SK-N-SH (cell line): Measurements from ENCODE around the gene CNTN4. TPM values are rescaled to one million over a fixed set of nuclear protein-coding genes. Genes with fewer than 3 reads are reported as not detected.

Experiments used
- CTCF ChIA-PET: fragments of 300-600, 350-600 bp; formaldehyde crosslinking; extraction: SDS; loops from one replicate; lab custom pipeline; 2021; lab: Yijun Ruan, JAX
- POLR2A ChIA-PET: fragments of 350-600 bp; sonication (Branson Sonifier 250); formaldehyde crosslinking; extraction: SDS; loops from one replicate; lab custom pipeline; 2020; ENCODE audit warnings: antibody characterized with exemption, inconsistent platforms; lab: Yijun Ruan, JAX
- DNase-seq: peaks from one replicate; pipeline ENCODE4 v3.0.0; 2012
- H2AFZ ChIP-seq: fragments of 200-600 bp; sonication (generic); 2 replicates; pipeline ENCODE4 v1.8.1; 2016; ENCODE audit warnings: antibody characterized with exemption, mild to moderate bottlenecking, low read depth
- H3F3A ChIP-seq: fragments of 200-600 bp; sonication (generic); replicated peaks from 2 replicates; pipeline ENCODE3; 2016; ENCODE audit warnings: antibody characterized with exemption, mild to moderate bottlenecking; ENCODE audit not compliant: insufficient read depth
- H3K27ac ChIP-seq, 2 experiments: fragments of 200-500 bp in 1 of 2; fragments of 200-600 bp in 1 of 2; sonication (Bioruptor generic) in 1 of 2; sonication (generic), shearing (Covaris generic) in 1 of 2; 2 replicates each; pipeline versions ENCODE4 v1.5.1 to v1.6.1; 2014 to 2016; ENCODE audit warnings: low read depth in 2 of 2, inconsistent platforms in 1 of 2, low read length in 1 of 2, mild to moderate bottlenecking in 1 of 2, mixed read lengths in 1 of 2
- H3K27me3 ChIP-seq: fragments of 200-600 bp; sonication (generic), shearing (Covaris generic); 2 replicates; pipeline ENCODE4 v1.6.1; 2016; ENCODE audit warnings: mixed run types; ENCODE audit not compliant: insufficient read depth
- H3K36me3 ChIP-seq, 2 experiments: fragments of 200-500 bp in 1 of 2; fragments of 200-600 bp in 1 of 2; sonication (Bioruptor generic) in 1 of 2; sonication (generic) in 1 of 2; replicated peaks in 1 of 2; 2 replicates each; pipeline versions ENCODE3 to v1.5.1; 2014 to 2016; ENCODE audit warnings: low read length in 1 of 2, mild to moderate bottlenecking in 1 of 2; ENCODE audit not compliant: insufficient read depth in 2 of 2, control insufficient read depth in 1 of 2
- H3K4me1 ChIP-seq, 2 experiments: fragments of 200-500 bp in 1 of 2; fragments of 200-600 bp in 1 of 2; sonication (Bioruptor generic) in 1 of 2; sonication (generic), shearing (Covaris generic) in 1 of 2; 2 replicates each; pipeline versions ENCODE4 v1.5.1 to v1.6.1; 2014 to 2016; ENCODE audit warnings: low read depth in 1 of 2, low read length in 1 of 2, mixed run types in 1 of 2; ENCODE audit not compliant: insufficient read depth in 2 of 2, control insufficient read depth in 1 of 2
- H3K4me2 ChIP-seq: fragments of 200-600 bp; sonication (generic), shearing (Covaris generic); 2 replicates; pipeline ENCODE4 v1.6.1; 2017; ENCODE audit warnings: mixed run types
- H3K4me3 ChIP-seq, 2 experiments: fragments of 200-500 bp in 1 of 2; fragments of 200-600 bp in 1 of 2; sonication (Bioruptor generic) in 1 of 2; sonication (generic), shearing (Covaris generic) in 1 of 2; 2 replicates each; pipeline versions ENCODE4 v1.5.1 to v1.8.1; 2014 to 2016; ENCODE audit warnings: low read depth in 2 of 2, inconsistent platforms in 1 of 2, low read length in 1 of 2, mild to moderate bottlenecking in 1 of 2, mixed read lengths in 1 of 2, moderate library complexity in 1 of 2
- H3K79me2 ChIP-seq: fragments of 200-600 bp; sonication (generic); 2 replicates; pipeline ENCODE4 v1.8.1; 2017; ENCODE audit warnings: mild to moderate bottlenecking; ENCODE audit not compliant: insufficient read depth
- H3K9ac ChIP-seq: fragments of 200-600 bp; sonication (generic); 2 replicates; pipeline ENCODE4 v1.6.1; 2017; ENCODE audit warnings: mixed run types
- H3K9me2 ChIP-seq: fragments of 200-600 bp; sonication (generic); 2 replicates; pipeline ENCODE4 v1.6.1; 2017; ENCODE audit warnings: mixed run types
- H3K9me3 ChIP-seq: fragments of 200-600 bp; sonication (generic); 2 replicates; pipeline ENCODE4 v1.6.1; 2017; ENCODE audit warnings: mixed run types, mild to moderate bottlenecking, moderate library complexity
- H4K20me1 ChIP-seq: fragments of 200-600 bp; sonication (generic); 2 replicates; pipeline ENCODE4 v1.6.1; 2017; ENCODE audit warnings: mild to moderate bottlenecking, mixed run types; ENCODE audit not compliant: insufficient read depth
- EP300 ChIP-seq, 2 experiments: IDR thresholded peaks; 2 replicates each; pipeline versions ENCODE4 v1.4.0 to v1.6.1; 2012; ENCODE audit warnings: borderline replicate concordance in 1 of 2, low read depth in 1 of 2, low read length in 1 of 2
- FOSL2 ChIP-seq: IDR thresholded peaks from 2 replicates; pipeline ENCODE4 v1.4.0; 2012; ENCODE audit warnings: low read depth, mild to moderate bottlenecking, moderate library complexity, borderline replicate concordance
- FOXJ3 ChIP-seq: sonication (generic); formaldehyde crosslinking; IDR thresholded peaks from 2 replicates; pipeline ENCODE4 v1.5.1; 2020; ENCODE audit warnings: mild to moderate bottlenecking, missing genetic modification reagents
- FOXM1 ChIP-seq: IDR thresholded peaks from 2 replicates; pipeline ENCODE4 v1.4.0; 2012; ENCODE audit warnings: low read depth, mild to moderate bottlenecking
- GABPA ChIP-seq: IDR thresholded peaks from 2 replicates; pipeline ENCODE4 v1.4.0; 2012; ENCODE audit warnings: low read depth, mild to moderate bottlenecking
- MXI1 ChIP-seq: IDR thresholded peaks from 2 replicates; pipeline ENCODE4 v1.6.1; 2012; ENCODE audit warnings: mild to moderate bottlenecking, low read depth, low read length, improper control_type of control experiment
- NFIC ChIP-seq: IDR thresholded peaks from 2 replicates; pipeline ENCODE4 v1.4.0; 2012; ENCODE audit warnings: borderline replicate concordance
- NRF1 ChIP-seq: IDR thresholded peaks from 2 replicates; pipeline ENCODE4 v1.6.1; 2012; ENCODE audit warnings: low read depth, mild to moderate bottlenecking, low read length
- RAD21 ChIP-seq: IDR thresholded peaks from 2 replicates; pipeline ENCODE4 v1.6.1; 2012; ENCODE audit warnings: mild to moderate bottlenecking, low read length
- RCOR1 ChIP-seq: fragments of 150-350 bp; IDR thresholded peaks from 2 replicates; pipeline ENCODE4 v1.6.1; 2017; ENCODE audit warnings: antibody characterized with exemption, low read length
- RXRA ChIP-seq: IDR thresholded peaks from 2 replicates; pipeline ENCODE4 v1.4.0; 2012; ENCODE audit warnings: low read depth, mild to moderate bottlenecking, borderline replicate concordance
- SIN3A ChIP-seq: IDR thresholded peaks from 2 replicates; pipeline ENCODE4 v1.6.1; 2012; ENCODE audit warnings: low read depth, mild to moderate bottlenecking, low read length, moderate library complexity, borderline replicate concordance
- SMC3 ChIP-seq: IDR thresholded peaks from 2 replicates; pipeline ENCODE4 v1.6.1; 2012; ENCODE audit warnings: low read depth, low read length, improper control_type of control experiment
- TAF1 ChIP-seq: IDR thresholded peaks from 2 replicates; pipeline ENCODE4 v1.6.1; 2012; ENCODE audit warnings: low read depth, mild to moderate bottlenecking, low read length, moderate library complexity, borderline replicate concordance
- TCF12 ChIP-seq: IDR thresholded peaks from 2 replicates; pipeline ENCODE4 v1.4.0; 2012
- TEAD4 ChIP-seq: IDR thresholded peaks from 2 replicates; pipeline ENCODE4 v1.4.0; 2012; ENCODE audit warnings: mild to moderate bottlenecking, borderline replicate concordance; ENCODE audit not compliant: insufficient read depth
- WGBS: methylation state at CpG from one replicate; pipeline ENCODE4 v1.1.6; 2017; ENCODE audit warnings: low lambda C conversion rate; 5-methylcytosine and 5-hydroxymethylcytosine counted together
- polyA plus RNA-seq, 3 experiments: library from polyadenylated mRNA; depleted of rRNA; stranded (reverse); fragments of >200 nt; gene quantifications; 2 replicates each; pipeline ENCODE4 v1.2.3, GENCODE V29; 2012
- TF ChIP-seq, protein P1 (sequence below): IDR thresholded peaks from 2 replicates; pipeline ENCODE4 v1.6.1; 2012; ENCODE audit warnings: mild to moderate bottlenecking, low read depth, low read length, moderate library complexity
- TF ChIP-seq, protein P2 (sequence below): fragments of 200-600 bp; sonication (generic); IDR thresholded peaks from 2 replicates; pipeline ENCODE4 v1.6.1; 2017; ENCODE audit warnings: antibody characterized with exemption, mild to moderate bottlenecking, moderate library complexity
- TF ChIP-seq, protein P3 (sequence below): IDR thresholded peaks from 2 replicates; pipeline ENCODE4 v1.4.0; 2012; ENCODE audit warnings: low read depth, borderline replicate concordance

Gene CNTN4
- polyA plus RNA-seq, 1 of the 3 experiments (the other 2 are of a cell fraction), result 0.12 TPM

DNA sequence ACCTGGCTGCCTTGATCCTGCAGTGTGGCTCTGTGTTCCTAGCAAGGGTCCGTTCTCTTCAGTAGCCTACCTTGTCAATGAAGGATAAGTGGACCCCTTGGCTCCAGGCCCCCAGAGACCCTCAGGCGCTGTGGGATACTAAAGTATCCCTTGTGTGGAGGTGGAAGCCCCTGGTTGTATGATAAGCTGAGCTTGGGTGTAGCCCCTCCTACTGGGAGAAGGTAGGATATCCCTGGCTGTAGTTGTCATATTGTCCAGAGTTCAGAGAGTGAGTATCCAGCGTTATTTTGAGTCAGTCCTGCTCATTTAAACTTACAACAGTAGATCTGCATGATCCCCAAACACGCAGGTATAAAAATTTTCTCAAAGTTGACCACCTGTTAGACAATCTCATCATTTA, 496.8 kb downstream of the CNTN4 start (continued):
- TF ChIP-seq RCOR1 (no peak), GABPA (no peak), SMC3 (no peak), EP300 (IDR thresholded peaks at IDR 0.05; ENCODE audit: borderline replicate concordance in 1 of 2, low read depth in 1 of 2, low read length in 1 of 2) (no peak), FOSL2 (no peak)

DNA sequence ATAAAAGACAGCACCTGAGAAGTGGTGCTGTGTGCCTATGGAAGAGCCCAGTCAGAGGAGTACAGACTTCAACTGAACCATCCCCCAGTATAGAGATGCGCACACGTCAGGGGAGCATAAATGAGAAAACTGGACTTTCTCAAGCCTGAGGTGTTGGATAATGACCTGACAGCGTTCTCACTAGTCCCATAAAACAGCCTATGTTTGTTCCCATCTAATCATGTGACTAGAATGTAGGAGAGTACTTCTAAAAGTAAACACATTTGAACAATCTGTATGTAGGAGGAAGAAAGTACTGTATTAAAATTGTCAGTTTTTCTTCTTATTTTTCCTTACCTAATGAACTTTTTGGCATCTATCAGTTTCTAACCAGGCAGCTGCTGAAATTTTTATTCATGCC, 498.9 kb downstream of the CNTN4 start:
- Histone ChIP-seq H3K9me2 (no peaks in the 10 kb centered on the region), H3K4me2 (no peak overlapping the region), H3K27me3 (no peaks in the 10 kb centered on the region), H3K9me3 (no peaks in the 10 kb centered on the region), H4K20me1 (no peaks in the 10 kb centered on the region), H3K4me3 (no peak overlapping the region), H3K27ac (no peak overlapping the region), H3K79me2 (no peaks in the 10 kb centered on the region), H3K36me3 (no peaks in the 10 kb centered on the region), H3K4me1 (peaks cover 0 to 2% of the 10 kb centered on the region in 2 experiments; a peak in 1 of 4 replicates), H3K9ac (no peak overlapping the region), H3F3A (no peaks in the 10 kb centered on the region), H2AFZ (no peak overlapping the region)
- CTCF ChIA-PET, result no interaction called here
- POLR2A ChIA-PET, result no interaction called here
- no peak for TF ChIP-seq SIN3A
- TF ChIP-seq FOXJ3 (CRISPR knock-in tag), result no peak
- no peak for TF ChIP-seq NRF1
- no peak for TF ChIP-seq NFIC
- no peak for TF ChIP-seq TCF12
- no peak for DNase-seq
- 55% methylated on average over 3 of the region's 3 CpGs for WGBS

- Histone ChIP-seq H3K27me3 (no peaks in the 10 kb centered on the region), H3K79me2 (no peaks in the 10 kb centered on the region), H3K36me3 (no peaks in the 10 kb centered on the region), H4K20me1 (no peaks in the 10 kb centered on the region), H3K4me1 (peaks cover 0 to 5% of the 10 kb centered on the region in 2 experiments; a peak in 1 of 4 replicates), H3K9ac (no peak overlapping the region), H3F3A (no peaks in the 10 kb centered on the region), H3K4me3 (no peak overlapping the region), H2AFZ (no peak overlapping the region; the same call in 1 of the 2 replicates), H3K9me2 (no peaks in the 10 kb centered on the region), H3K4me2 (no peak overlapping the region), H3K27ac (no peak overlapping the region), H3K9me3 (no peaks in the 10 kb centered on the region)
- ChIA-PET POLR2A (no interaction called here), CTCF (no interaction called here)
- no peak for DNase-seq
- 52% methylated on average over 1 of the region's 1 CpG for WGBS
- TF ChIP-seq TAF1 (no peak), TEAD4 (no peak), MXI1 (no peak), NFIC (no peak), GABPA (no peak), FOSL2 (no peak), RXRA (no peak), FOXM1 (no peak), RAD21 (no peak)
- TF ChIP-seq, protein P1, sequence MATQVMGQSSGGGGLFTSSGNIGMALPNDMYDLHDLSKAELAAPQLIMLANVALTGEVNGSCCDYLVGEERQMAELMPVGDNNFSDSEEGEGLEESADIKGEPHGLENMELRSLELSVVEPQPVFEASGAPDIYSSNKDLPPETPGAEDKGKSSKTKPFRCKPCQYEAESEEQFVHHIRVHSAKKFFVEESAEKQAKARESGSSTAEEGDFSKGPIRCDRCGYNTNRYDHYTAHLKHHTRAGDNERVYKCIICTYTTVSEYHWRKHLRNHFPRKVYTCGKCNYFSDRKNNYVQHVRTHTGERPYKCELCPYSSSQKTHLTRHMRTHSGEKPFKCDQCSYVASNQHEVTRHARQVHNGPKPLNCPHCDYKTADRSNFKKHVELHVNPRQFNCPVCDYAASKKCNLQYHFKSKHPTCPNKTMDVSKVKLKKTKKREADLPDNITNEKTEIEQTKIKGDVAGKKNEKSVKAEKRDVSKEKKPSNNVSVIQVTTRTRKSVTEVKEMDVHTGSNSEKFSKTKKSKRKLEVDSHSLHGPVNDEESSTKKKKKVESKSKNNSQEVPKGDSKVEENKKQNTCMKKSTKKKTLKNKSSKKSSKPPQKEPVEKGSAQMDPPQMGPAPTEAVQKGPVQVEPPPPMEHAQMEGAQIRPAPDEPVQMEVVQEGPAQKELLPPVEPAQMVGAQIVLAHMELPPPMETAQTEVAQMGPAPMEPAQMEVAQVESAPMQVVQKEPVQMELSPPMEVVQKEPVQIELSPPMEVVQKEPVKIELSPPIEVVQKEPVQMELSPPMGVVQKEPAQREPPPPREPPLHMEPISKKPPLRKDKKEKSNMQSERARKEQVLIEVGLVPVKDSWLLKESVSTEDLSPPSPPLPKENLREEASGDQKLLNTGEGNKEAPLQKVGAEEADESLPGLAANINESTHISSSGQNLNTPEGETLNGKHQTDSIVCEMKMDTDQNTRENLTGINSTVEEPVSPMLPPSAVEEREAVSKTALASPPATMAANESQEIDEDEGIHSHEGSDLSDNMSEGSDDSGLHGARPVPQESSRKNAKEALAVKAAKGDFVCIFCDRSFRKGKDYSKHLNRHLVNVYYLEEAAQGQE, result no peak
- TF ChIP-seq, protein P2, sequence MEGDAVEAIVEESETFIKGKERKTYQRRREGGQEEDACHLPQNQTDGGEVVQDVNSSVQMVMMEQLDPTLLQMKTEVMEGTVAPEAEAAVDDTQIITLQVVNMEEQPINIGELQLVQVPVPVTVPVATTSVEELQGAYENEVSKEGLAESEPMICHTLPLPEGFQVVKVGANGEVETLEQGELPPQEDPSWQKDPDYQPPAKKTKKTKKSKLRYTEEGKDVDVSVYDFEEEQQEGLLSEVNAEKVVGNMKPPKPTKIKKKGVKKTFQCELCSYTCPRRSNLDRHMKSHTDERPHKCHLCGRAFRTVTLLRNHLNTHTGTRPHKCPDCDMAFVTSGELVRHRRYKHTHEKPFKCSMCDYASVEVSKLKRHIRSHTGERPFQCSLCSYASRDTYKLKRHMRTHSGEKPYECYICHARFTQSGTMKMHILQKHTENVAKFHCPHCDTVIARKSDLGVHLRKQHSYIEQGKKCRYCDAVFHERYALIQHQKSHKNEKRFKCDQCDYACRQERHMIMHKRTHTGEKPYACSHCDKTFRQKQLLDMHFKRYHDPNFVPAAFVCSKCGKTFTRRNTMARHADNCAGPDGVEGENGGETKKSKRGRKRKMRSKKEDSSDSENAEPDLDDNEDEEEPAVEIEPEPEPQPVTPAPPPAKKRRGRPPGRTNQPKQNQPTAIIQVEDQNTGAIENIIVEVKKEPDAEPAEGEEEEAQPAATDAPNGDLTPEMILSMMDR, result no peak
- TF ChIP-seq, protein P3, sequence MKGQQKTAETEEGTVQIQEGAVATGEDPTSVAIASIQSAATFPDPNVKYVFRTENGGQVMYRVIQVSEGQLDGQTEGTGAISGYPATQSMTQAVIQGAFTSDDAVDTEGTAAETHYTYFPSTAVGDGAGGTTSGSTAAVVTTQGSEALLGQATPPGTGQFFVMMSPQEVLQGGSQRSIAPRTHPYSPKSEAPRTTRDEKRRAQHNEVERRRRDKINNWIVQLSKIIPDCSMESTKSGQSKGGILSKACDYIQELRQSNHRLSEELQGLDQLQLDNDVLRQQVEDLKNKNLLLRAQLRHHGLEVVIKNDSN, result no peak
Observed at GRCh38 chr3:2599471-2599870, 500.8 kb downstream of the CNTN4 start.
